Measurements from ENCODE around the gene FCGR3A. TPM values are rescaled to one million over a fixed set of nuclear protein-coding genes. Genes with fewer than 3 reads are reported as not detected.

The FCGR3A gene
- polyA plus RNA-seq, 3 donors = 35.9 to 138 (median 131) TPM

DNA sequence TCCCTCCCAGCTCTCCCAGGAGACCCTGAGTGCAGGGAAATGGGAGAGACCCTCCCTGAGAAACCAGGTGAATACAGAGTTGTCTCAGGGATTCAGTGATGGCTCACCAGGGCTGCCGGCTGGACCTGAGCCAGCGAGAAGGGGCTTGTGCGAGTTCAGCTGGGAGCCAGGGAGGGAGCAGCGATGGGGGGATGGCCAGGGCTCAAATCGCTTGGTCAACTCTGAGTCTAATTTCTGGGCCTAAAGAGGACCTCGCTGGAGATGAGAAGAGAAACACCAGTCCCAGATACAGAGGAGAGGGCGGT is 37.9 kb downstream of the FCGR3A start:
- no peak overlapping the region for H3K9ac ChIP-seq (ENCODE audit: insufficient read depth, low read length, poor library complexity, severe bottlenecking)
- H3K4me3 Mint-ChIP-seq = no peak overlapping the region
- peaks cover 74 to 84% of the 10 kb centered on the region in 2 donors for H3K36me3 Mint-ChIP-seq
- peaks cover 0 to 2% (median 0%) of the 10 kb centered on the region in 7 donors for H3K9me3 Mint-ChIP-seq
- no peaks in the 10 kb centered on the region for H3K9me3 ChIP-seq (replicated peaks in 1 of 2; ENCODE audit: control insufficient read depth in 1 of 2, insufficient read depth in 1 of 2, low read length in 2 of 2)
- H3K27ac ChIP-seq (ENCODE audit: low read depth in 1 of 2, low read length in 2 of 2) = no peak overlapping the region
- H4K20me1 ChIP-seq (ENCODE audit: insufficient read depth, low read length) = peaks cover 74% of the 10 kb centered on the region
- H2AFZ ChIP-seq (ENCODE audit: insufficient read depth, low read depth, low read length, poor library complexity, severe bottlenecking) = no peak overlapping the region
- intact Hi-C loops (cut with micrococcal nuclease) = no loop called here
- H3K4me3 ChIP-seq (replicated peaks in 1 of 3; ENCODE audit: low read depth in 2 of 3, low read length in 3 of 3) = no peak overlapping the region
- H3K36me3 ChIP-seq (replicated peaks in 1 of 2; ENCODE audit: control insufficient read depth in 1 of 2, insufficient read depth in 2 of 2, low read length in 2 of 2) = peaks cover 57 to 74% of the 10 kb centered on the region in 2 donors
- no peak overlapping the region for H3K4me2 ChIP-seq (replicated peaks; ENCODE audit: extremely low read depth, low read length, poor library complexity, severe bottlenecking)
- no peaks in the 10 kb centered on the region for H3K27me3 ChIP-seq (ENCODE audit: control insufficient read depth in 2 of 2, insufficient read depth in 2 of 2, low read length in 2 of 2)
- peaks cover 64% of the 10 kb centered on the region for H3K4me1 Mint-ChIP-seq
- TF ChIP-seq, protein P1, sequence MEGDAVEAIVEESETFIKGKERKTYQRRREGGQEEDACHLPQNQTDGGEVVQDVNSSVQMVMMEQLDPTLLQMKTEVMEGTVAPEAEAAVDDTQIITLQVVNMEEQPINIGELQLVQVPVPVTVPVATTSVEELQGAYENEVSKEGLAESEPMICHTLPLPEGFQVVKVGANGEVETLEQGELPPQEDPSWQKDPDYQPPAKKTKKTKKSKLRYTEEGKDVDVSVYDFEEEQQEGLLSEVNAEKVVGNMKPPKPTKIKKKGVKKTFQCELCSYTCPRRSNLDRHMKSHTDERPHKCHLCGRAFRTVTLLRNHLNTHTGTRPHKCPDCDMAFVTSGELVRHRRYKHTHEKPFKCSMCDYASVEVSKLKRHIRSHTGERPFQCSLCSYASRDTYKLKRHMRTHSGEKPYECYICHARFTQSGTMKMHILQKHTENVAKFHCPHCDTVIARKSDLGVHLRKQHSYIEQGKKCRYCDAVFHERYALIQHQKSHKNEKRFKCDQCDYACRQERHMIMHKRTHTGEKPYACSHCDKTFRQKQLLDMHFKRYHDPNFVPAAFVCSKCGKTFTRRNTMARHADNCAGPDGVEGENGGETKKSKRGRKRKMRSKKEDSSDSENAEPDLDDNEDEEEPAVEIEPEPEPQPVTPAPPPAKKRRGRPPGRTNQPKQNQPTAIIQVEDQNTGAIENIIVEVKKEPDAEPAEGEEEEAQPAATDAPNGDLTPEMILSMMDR (IDR thresholded peaks at IDR 0.05) = no peak
- H3K79me2 ChIP-seq (ENCODE audit: insufficient read depth, low read length) = peaks cover 15% of the 10 kb centered on the region
- WGBS (ENCODE audit: insufficient coverage) = 95% methylated on average over 6 of the region's 7 CpGs
- H3K27me3 Mint-ChIP-seq (ENCODE audit: low read depth in 3 of 3) = no peaks in the 10 kb centered on the region
- H3K4me1 ChIP-seq (ENCODE audit: control insufficient read depth in 1 of 2, insufficient read depth in 2 of 2, low read length in 2 of 2) = peaks cover 26 to 53% of the 10 kb centered on the region in 2 donors
- DNase-seq = no peak
- H3K27ac Mint-ChIP-seq = no peak overlapping the region

DNA sequence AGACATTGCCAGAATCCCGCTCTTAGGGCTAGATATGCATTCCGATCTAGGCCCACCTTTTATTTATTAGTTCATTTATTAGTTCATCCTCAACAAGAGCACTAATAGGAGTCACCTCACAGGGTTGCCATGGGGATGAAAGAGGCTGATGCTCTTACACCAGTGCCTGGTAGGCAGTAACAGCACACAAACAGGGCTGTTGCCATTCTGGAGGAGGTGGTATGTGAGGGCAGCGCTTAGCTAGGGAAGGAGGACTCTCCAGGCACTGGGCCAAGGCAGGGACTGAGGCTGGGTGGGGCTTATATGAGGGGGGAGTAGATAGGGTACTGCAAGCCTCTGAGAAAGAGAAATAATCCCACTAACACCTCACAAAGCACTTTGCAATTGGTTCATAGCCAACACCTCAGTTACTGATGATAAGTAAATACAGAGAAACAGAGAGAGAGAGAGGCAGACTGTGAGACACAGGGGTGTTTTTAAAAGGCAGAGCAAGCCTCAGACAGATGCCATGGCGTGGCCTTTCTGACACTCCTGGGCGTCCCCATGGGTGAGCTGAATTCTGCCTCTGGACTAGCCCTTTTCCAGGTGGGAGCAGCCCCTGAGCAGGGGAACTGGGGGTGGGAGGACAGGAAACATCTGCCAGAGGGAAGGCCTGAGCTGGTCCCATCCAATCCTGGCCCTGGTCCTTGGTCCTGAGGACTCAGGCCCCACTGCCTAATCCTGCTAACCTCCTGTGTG is 38.4 kb downstream of the FCGR3A start:
- Mint-ChIP-seq H3K27ac (peak overlapping the region in 1 of 7 donors; percentile 25), H3K4me3 (peak overlapping the region in 1 of 2 donors; percentile 35), H3K4me1 (peaks cover 70% of the 10 kb centered on the region), H3K27me3 (ENCODE audit: low read depth in 3 of 3) (no peaks in the 10 kb centered on the region), H3K9me3 (peaks cover 0 to 2% (median 0%) of the 10 kb centered on the region in 7 donors), H3K36me3 (peaks cover 75 to 88% of the 10 kb centered on the region in 2 donors)
- Histone ChIP-seq H3K36me3 (replicated peaks in 1 of 2; ENCODE audit: control insufficient read depth in 1 of 2, insufficient read depth in 2 of 2, low read length in 2 of 2) (peaks cover 57 to 74% of the 10 kb centered on the region in 2 donors), H3K9me3 (replicated peaks in 1 of 2; ENCODE audit: control insufficient read depth in 1 of 2, insufficient read depth in 1 of 2, low read length in 2 of 2) (no peaks in the 10 kb centered on the region), H3K9ac (ENCODE audit: insufficient read depth, low read length, poor library complexity, severe bottlenecking) (no peak overlapping the region), H3K4me3 (replicated peaks in 1 of 3; ENCODE audit: low read depth in 2 of 3, low read length in 3 of 3) (no peak overlapping the region), H3K4me1 (ENCODE audit: control insufficient read depth in 1 of 2, insufficient read depth in 2 of 2, low read length in 2 of 2) (peaks cover 28 to 57% of the 10 kb centered on the region in 2 donors), H4K20me1 (ENCODE audit: insufficient read depth, low read length) (peaks cover 78% of the 10 kb centered on the region), H3K79me2 (ENCODE audit: insufficient read depth, low read length) (peaks cover 20% of the 10 kb centered on the region), H3K27me3 (ENCODE audit: control insufficient read depth in 2 of 2, insufficient read depth in 2 of 2, low read length in 2 of 2) (no peaks in the 10 kb centered on the region), H2AFZ (ENCODE audit: insufficient read depth, low read depth, low read length, poor library complexity, severe bottlenecking) (no peak overlapping the region), H3K4me2 (replicated peaks; ENCODE audit: extremely low read depth, low read length, poor library complexity, severe bottlenecking) (no peak overlapping the region), H3K27ac (ENCODE audit: low read depth in 1 of 2, low read length in 2 of 2) (no peak overlapping the region)
- WGBS (ENCODE audit: insufficient coverage) = 81% methylated on average over 2 of the region's 5 CpGs
- intact Hi-C loops (cut with micrococcal nuclease) = no loop called here
- no peak for DNase-seq
- TF ChIP-seq, protein P1 (IDR thresholded peaks at IDR 0.05) = no peak

All from CD14-positive monocyte (primary cell).